Frontal cortex (tissue), 4 donors: ENCODE data around the gene AK2. TPM values are rescaled to one million over a fixed set of nuclear protein-coding genes. Genes with fewer than 3 reads are reported as not detected.
"Not testable (repeated sequence)": the region's sequence is repeated elsewhere in the genome, so short reads cannot be mapped to it uniquely, and the experiment has no call there.

Experiments
- DNase-seq, 2 donors: peaks; one replicate each; pipeline ENCODE4 v3.0.0; 2012; ENCODE audit warnings: low spot score in 2 of 2
- FAIRE-seq: peaks from 2 replicates; lab custom pipeline; 2012; peaks lifted over from hg19 to GRCh38; lab: Jason Lieb, UNC
- total RNA-seq: library from RNA; depleted of rRNA; stranded (reverse); fragments of >200 nt; gene quantifications from one replicate; pipeline ENCODE4 v1.2.3, GENCODE V29; 2014
- donor health status: control.
- donor health status: control.
- donor health status: control.

Gene AK2
- total RNA-seq, 1 donor from 2014 or later = 23.2 TPM

DNA sequence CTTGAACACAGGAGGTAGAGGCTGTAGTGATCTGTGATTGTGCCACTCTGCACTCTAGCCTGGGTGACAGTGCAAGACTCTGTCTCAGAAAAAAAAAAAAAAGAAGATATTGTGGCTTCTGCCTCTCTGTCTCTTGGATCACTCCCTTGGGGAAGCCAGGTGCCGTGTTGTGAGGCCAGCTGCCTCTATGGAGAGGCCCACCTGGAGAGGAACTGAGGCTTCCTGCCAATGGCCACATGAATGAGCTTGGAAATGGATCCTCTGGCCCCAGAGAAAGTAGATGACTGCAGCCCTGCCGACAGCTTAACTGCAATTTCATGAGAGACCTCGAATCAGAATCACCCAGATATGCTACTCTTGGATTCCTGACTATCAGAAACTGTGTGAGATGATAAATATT, 19.7 kb upstream of the AK2 start:
- DNase-seq (no peak), FAIRE-seq (no peak)

DNA sequence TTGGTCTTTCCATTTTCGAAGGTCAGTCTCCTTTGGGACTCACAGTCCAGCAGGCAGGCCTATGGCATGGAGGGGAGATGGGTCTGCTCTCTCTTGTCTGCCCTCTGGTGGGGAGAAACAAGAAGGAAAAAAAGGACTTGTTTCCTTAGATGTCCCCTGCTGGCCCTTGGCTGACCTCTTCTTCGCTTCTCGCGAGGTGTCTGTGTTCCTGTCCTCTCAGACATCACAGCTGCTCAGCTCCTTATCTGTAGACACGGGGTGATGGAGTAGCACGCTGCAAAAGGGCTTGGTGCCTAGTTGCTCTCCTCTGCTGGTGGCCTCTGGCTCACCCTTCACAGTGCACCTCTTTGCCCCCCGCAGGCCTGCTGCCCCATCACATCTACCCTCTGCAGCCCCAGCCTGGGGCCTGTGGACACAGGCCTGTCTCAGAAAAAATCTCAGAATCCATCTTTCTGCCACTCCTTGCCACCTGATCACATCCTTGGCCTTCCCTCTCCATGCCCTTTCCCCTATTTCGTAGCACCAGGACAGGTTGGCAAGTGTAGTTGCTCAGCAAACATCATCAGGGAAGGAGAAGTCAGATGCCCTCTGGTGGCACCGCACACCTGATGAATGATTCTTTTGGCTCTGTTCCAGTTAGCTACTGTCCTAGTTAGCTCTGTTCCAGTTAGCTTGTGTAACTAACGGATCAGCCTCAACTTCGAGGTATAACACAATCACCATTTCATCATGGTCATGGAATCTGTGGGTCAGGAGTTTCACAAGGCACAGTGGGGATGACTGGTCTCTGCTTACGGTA, 18.7 kb upstream of the AK2 start:
- DNase-seq = peak; percentile 55 to 70
- no peak for FAIRE-seq

DNA sequence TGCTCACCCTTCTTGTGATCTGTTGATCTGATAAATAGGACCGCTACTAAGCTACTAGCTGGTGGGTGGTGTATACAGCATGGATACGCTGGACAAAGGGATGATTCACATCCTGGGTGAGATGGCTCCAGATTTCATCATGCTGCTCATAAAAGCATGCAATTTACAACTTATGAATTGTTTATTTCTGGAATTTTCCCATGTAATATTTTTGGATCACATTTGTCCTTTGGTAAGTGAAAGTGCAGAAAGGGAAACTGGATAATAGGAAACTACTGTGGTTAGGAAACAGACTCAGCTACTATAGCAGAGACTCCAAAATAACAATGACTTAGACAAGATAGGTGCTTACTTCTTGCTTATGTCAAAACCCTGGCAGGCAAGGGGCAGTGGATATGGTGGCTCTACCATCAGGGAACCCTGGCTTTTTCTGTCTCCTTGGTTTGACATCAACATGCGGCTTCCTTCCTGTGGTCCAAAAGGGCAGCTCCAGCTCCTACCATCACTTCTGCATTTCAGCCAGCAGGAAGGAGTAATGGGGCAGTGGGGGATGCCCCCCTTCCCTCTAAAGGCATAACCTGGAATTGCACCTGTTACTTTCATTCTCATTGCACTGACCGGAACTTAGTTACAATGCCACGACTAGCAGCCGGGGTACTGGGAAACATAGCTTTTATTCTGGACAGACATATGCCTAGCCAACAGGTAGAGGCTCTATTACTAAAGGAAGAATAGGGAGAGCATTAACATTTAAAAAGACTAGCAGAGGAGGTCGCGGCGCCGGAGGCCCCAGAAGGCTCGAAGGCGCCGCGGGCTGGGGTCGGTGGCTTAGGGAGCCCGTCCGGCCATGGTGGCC, 13.8 kb upstream of the AK2 start:
- no peak for DNase-seq

DNA sequence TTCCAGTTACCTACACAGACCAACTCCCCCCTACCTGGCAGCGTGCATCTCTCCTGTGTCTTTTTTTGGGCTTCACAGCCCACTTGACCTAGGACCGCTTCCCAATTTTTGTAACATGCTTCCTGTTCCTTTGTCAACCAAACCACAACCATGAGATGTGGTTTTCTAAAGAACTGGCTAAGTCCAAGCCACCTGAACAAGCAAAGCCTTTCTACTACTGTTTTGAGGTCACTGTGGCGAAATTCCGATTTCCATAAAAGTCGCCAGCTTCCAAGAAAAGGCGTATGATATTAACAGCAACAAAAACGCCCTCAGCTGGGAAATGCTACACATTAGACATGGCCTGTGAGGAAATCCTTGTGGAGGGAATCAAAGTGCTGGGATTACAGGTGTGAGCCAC, 12.7 kb upstream of the AK2 start:
- DNase-seq (no peak), FAIRE-seq (no peak)

More for the DNA sequence above, 13.8 kb upstream of the AK2 start:
- FAIRE-seq = no peak

GRCh38 chr1:33048426-33048825, 11.7 kb upstream of the AK2 start:
- FAIRE-seq (no peak), DNase-seq (no peak)

DNA sequence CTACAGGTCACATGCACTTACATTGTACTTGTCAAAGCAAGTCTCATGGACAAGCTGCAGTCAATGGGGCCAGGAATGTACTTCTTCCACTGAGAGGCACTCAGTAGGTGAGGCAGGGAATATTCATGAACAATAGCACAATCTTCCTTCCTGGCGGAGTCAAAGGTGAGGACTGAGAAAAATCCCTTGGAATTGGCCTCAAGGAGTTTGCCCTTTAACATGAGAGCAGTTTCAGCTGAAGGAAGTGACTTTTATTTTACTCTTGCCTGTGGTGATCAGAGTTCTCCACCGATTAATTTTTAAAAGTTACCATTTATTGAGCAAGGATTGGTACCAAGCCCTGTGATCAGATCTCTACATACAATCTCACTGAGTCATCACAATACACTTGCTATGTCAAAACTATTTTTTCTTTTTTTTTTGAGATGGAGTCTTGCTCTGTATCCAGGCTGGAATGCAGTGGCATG, 11.2 kb upstream of the AK2 start:
- FAIRE-seq (no peak), DNase-seq (no peak)

- DNase-seq (no peak), FAIRE-seq (no peak)
Measured at GRCh38 chr1:33047290-33047689, 10.6 kb upstream of the AK2 start.

GRCh38 chr1:33046234-33046633, 9.6 kb upstream of the AK2 start:
- not testable (repeated sequence) for DNase-seq, FAIRE-seq

DNA sequence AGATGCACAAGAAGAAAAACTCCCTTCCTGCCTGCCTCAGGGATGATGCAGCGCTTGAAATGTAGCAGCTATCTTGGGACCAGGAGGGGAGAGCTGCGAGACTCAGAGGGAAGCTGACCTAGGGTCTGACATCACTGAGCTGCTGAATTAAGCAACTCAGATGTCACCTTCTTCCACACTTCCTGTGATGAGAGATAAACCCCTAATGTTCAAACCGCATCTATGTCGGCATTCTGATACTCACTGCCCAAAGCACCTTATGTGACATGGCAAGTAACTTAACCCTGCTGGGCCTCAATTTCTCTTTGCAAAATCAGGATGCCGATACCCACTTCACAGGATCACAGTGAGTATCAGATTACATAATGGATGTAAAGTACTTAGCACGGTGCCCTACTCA, 9.1 kb upstream of the AK2 start:
- FAIRE-seq = no peak

DNA sequence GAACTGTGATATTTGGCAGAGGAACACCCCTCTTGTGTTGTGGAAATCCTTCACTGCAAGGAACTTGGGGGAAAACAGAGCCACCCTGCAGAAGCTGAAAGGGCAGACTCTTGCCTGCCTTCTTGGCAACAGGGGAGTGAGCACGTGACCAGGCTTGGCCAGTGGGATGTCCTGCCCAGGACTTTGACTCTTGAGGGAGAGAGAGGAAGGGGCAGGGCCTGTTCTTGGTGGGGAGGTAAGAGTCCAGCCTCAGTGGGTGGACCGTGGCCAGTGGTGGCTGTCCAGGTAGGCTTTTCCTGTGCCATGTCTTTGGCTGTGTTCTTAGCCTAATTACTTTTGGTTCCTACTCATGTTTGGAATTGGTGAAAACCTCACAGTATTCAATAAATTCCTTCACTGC, 8.6 kb upstream of the AK2 start:
- FAIRE-seq = no peak
- DNase-seq = no peak

More for the DNA sequence above, 9.1 kb upstream of the AK2 start:
- DNase-seq = no peak

- no peak for DNase-seq
- no peak for FAIRE-seq
Measured at GRCh38 chr1:33043267-33044092, 6.8 kb upstream of the AK2 start.

GRCh38 chr1:33042831-33043230, 6.1 kb upstream of the AK2 start:
- DNase-seq (no peak), FAIRE-seq (no peak)

- DNase-seq = no peak
- no peak for FAIRE-seq
Measured at GRCh38 chr1:33041026-33041425, 4.3 kb upstream of the AK2 start.

- DNase-seq (no peak), FAIRE-seq (no peak)
Measured at GRCh38 chr1:33039840-33040239, 3.2 kb upstream of the AK2 start.

- DNase-seq = no peak
- no peak for FAIRE-seq
Measured at GRCh38 chr1:33036051-33036525, 595 bp downstream of the AK2 start.

GRCh38 chr1:33032126-33032869, 4.4 kb downstream of the AK2 start:
- no peak for FAIRE-seq

DNA sequence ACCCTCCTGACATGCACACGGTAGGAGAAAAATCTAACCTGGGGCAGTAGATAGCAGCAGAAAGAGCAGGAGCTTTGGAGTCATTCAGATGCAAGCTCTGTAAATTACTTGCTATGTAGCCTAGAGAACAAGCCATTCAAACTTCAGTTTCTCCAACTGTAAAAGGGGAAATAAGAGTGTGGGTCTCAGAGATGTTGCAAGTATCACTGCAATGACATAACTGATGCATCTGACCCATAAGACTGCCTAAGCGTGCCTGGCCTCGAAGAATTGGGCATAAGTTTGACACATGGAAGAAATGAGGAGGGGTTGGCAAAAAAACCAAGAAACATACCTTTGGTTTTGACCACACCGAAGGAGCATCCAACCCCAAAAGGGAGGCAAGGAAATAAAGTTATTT, 5.2 kb downstream of the AK2 start:
- no peak for FAIRE-seq
- DNase-seq = no peak

More at GRCh38 chr1:33032126-33032869, 4.4 kb downstream of the AK2 start:
- DNase-seq = no peak

GRCh38 chr1:33030575-33030974, 6.1 kb downstream of the AK2 start:
- no peak for FAIRE-seq
- no peak for DNase-seq

DNA sequence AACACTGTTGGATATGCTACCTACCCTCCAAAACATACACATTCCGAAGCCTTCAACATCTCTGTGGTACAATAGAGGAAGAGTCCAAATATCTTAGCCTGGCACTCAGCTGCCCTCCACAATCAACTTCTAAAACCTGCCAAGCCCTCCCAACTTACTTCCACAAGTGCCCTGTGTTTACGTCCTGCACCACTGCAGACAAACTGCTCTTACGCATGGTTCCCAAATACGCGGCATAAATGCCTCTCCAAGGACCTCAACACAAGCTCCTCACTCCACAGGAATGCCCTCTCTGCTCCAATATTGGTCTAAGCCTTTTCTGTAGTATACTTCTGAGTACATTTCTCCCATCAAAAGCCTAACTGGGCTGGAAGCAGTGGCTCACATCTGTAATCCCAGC, 6.8 kb downstream of the AK2 start:
- FAIRE-seq (no peak), DNase-seq (no peak)
